Caco-2 (cell line): ENCODE data around the gene IGFL4. TPM values are rescaled to one million over a fixed set of nuclear protein-coding genes. Genes with fewer than 3 reads are reported as not detected.
A peak's percentile ranks its signal among the peaks of the same experiment; 100 is the strongest.

Experiments
- BruUV-seq: library from RNA; stranded (reverse); fragments of 400-500 nt; replicated peaks from 2 replicates; lab custom pipeline; 2021; lab: Mats Ljungman, UMichigan
- CTCF ChIA-PET: fragments of 300-600 bp; sonication (Branson Sonifier 250); formaldehyde crosslinking; loops from one replicate; lab custom pipeline; 2022; ENCODE audit warnings: antibody characterized with exemption; lab: Charles Lee
- POLR2A ChIA-PET: fragments of 300-600 bp; sonication (Branson Sonifier 250); formaldehyde crosslinking; loops from one replicate; lab custom pipeline; 2022; ENCODE audit warnings: antibody characterized with exemption; lab: Charles Lee
- DNase-seq, 2 experiments: peaks; one replicate each; pipeline versions ENCODE4 v3.0.0 to v3.0.0-alpha.2; 2020 to 2022
- H3K27me3 ChIP-seq: replicated peaks from 2 replicates; pipeline ENCODE4 v1.6.0; 2011; ENCODE audit warnings: low read length; ENCODE audit not compliant: control insufficient read depth, insufficient read depth
- H3K36me3 ChIP-seq: 2 replicates; pipeline ENCODE4 v1.5.1; 2011; ENCODE audit warnings: low read length; ENCODE audit not compliant: control insufficient read depth, insufficient read depth
- H3K4me1 ChIP-seq: fragments of 250-450 bp; sonication (Bioruptor Pico); 2 replicates; pipeline ENCODE4 v1.5.1; 2020; ENCODE audit warnings: mild to moderate bottlenecking
- H3K4me3 ChIP-seq: 2 replicates; pipeline ENCODE4 v1.5.1; 2011; ENCODE audit warnings: low read depth, mild to moderate bottlenecking, control low read depth, low read length
- H3K9me3 ChIP-seq: fragments of 250-450 bp; sonication (Bioruptor Pico); 2 replicates; pipeline ENCODE4 v1.5.1; 2020; ENCODE audit warnings: mild to moderate bottlenecking, moderate library complexity
- H3K27ac Mint-ChIP-seq: one replicate; pipeline ENCODE4 v1.8.0; 2022; ENCODE audit warnings: mixed read lengths; ENCODE audit not compliant: unreplicated experiment
- H3K27me3 Mint-ChIP-seq: one replicate; pipeline ENCODE4 v1.8.0; 2022; ENCODE audit warnings: mixed read lengths; ENCODE audit not compliant: insufficient read depth, unreplicated experiment
- H3K36me3 Mint-ChIP-seq: one replicate; pipeline ENCODE4 v1.8.0; 2022; ENCODE audit warnings: mild to moderate bottlenecking, mixed read lengths; ENCODE audit not compliant: insufficient read depth, unreplicated experiment
- H3K4me1 Mint-ChIP-seq: one replicate; pipeline ENCODE4 v1.8.0; 2022; ENCODE audit warnings: low read depth, mixed read lengths; ENCODE audit not compliant: unreplicated experiment
- H3K4me3 Mint-ChIP-seq: one replicate; pipeline ENCODE4 v1.8.0; 2022; ENCODE audit warnings: mild to moderate bottlenecking, moderate library complexity, mixed read lengths; ENCODE audit not compliant: unreplicated experiment
- H3K9me3 Mint-ChIP-seq: one replicate; pipeline ENCODE4 v1.8.0; 2022; ENCODE audit warnings: mixed read lengths; ENCODE audit not compliant: unreplicated experiment
- CTCF ChIP-seq, 2 experiments: fragments of 200-600 bp in 1 of 2; IDR thresholded peaks; 1 replicate in 1 of 2; 2 replicates in 1 of 2; pipeline versions ENCODE4 v1.5.1 to v1.8.0; 2011 to 2022; ENCODE audit warnings: antibody characterized with exemption in 1 of 2, control low read depth in 1 of 2, inconsistent platforms in 1 of 2, low read depth in 1 of 2, low read length in 1 of 2, mild to moderate bottlenecking in 1 of 2, moderate library complexity in 1 of 2; ENCODE audit not compliant: insufficient read depth in 1 of 2, severe bottlenecking in 1 of 2, unreplicated experiment in 1 of 2
- intact Hi-C: fragments of 100-400 bp; cut with micrococcal nuclease; formaldehyde crosslinking; loops from one replicate; pipeline ENCODE4 v1.10.0; 2022; ENCODE audit not compliant: unreplicated experiment
- total RNA-seq: library from RNA; stranded (reverse); gene quantifications from 2 replicates; pipeline ENCODE4 v1.2.3, GENCODE V29; 2022

Gene IGFL4
- total RNA-seq, 1 experiment from 2014 or later: 4.4 TPM

GRCh38 chr19:46018729-46019251, 22.0 kb downstream of the IGFL4 start:
- BruUV-seq: no TSS peak
- no peaks in the 10 kb centered on the region; the same call in 1 of the 2 replicates for H3K27me3 ChIP-seq
- CTCF ChIA-PET: interaction anchor here (0.6 to 1.2 kb wide), 3 partner anchors 10 to 117 kb away, joined by 3 to 5 read pairs (median 3); no protein-coding TSS in a partner anchor
- Mint-ChIP-seq H3K27me3 (peaks cover 8% of the 10 kb centered on the region), H3K4me1 (peaks cover 21% of the 10 kb centered on the region), H3K4me3 (no peak overlapping the region), H3K9me3 (no peaks in the 10 kb centered on the region), H3K36me3 (peaks cover 6% of the 10 kb centered on the region), H3K27ac (no peak overlapping the region)
- H3K4me3 ChIP-seq: no peak overlapping the region
- POLR2A ChIA-PET: no interaction called here
- no peak for TF ChIP-seq CTCF (IDR thresholded peaks at IDR 0.05; ENCODE audit: insufficient read depth in 1 of 2, low read depth in 1 of 2, low read length in 1 of 2, severe bottlenecking in 1 of 2, unreplicated experiment in 1 of 2)
- peaks cover 20% of the 10 kb centered on the region for H3K4me1 ChIP-seq
- H3K9me3 ChIP-seq: no peaks in the 10 kb centered on the region
- intact Hi-C loops: loop anchor here (5.0 to 10.0 kb wide), 3 partner anchors 91 to 204 kb away; partner anchors contain the start of gene RSPH6A
- no peak for DNase-seq
- H3K36me3 ChIP-seq: no peaks in the 10 kb centered on the region

- Mint-ChIP-seq H3K4me1 (peaks cover 21% of the 10 kb centered on the region), H3K9me3 (no peaks in the 10 kb centered on the region), H3K27ac (no peak overlapping the region), H3K4me3 (no peak overlapping the region), H3K36me3 (peaks cover 6% of the 10 kb centered on the region), H3K27me3 (peaks cover 8% of the 10 kb centered on the region)
- no peaks in the 10 kb centered on the region for H3K9me3 ChIP-seq
- no peak for DNase-seq
- BruUV-seq: no TSS peak
- H3K36me3 ChIP-seq: no peaks in the 10 kb centered on the region
- TF ChIP-seq CTCF (IDR thresholded peaks at IDR 0.05; ENCODE audit: insufficient read depth in 1 of 2, low read depth in 1 of 2, low read length in 1 of 2, severe bottlenecking in 1 of 2, unreplicated experiment in 1 of 2): no peak
- H3K27me3 ChIP-seq: no peaks in the 10 kb centered on the region; the same call in 1 of the 2 replicates
- no peak overlapping the region for H3K4me3 ChIP-seq
- ChIA-PET CTCF (interaction anchor here (0.6 to 0.9 kb wide), 2 partner anchors 11 to 116 kb away, joined by 3 read pairs; no protein-coding TSS in a partner anchor), POLR2A (no interaction called here)
- intact Hi-C loops: loop anchor here (5.0 to 10.0 kb wide), 3 partner anchors 91 to 203 kb away; partner anchors contain the start of gene RSPH6A
- H3K4me1 ChIP-seq: peaks cover 20% of the 10 kb centered on the region
Measured at GRCh38 chr19:46017874-46018675, 22.7 kb downstream of the IGFL4 start.

GRCh38 chr19:46017095-46017429, 23.7 kb downstream of the IGFL4 start:
- BruUV-seq: no TSS peak
- Mint-ChIP-seq H3K9me3 (no peaks in the 10 kb centered on the region), H3K36me3 (peaks cover 6% of the 10 kb centered on the region), H3K27ac (no peak overlapping the region), H3K27me3 (peaks cover 8% of the 10 kb centered on the region), H3K4me3 (peak overlapping the region; percentile 86), H3K4me1 (peaks cover 21% of the 10 kb centered on the region)
- peaks cover 20% of the 10 kb centered on the region for H3K4me1 ChIP-seq
- CTCF ChIA-PET: interaction anchor here (0.7 to 1.6 kb wide), 12 partner anchors 9 to 248 kb away, joined by 3 to 20 read pairs (median 5); partner anchors contain the start of genes CCDC61, FOXA3, IGFL2 and IGFL4
- POLR2A ChIA-PET: no interaction called here
- H3K9me3 ChIP-seq: no peaks in the 10 kb centered on the region
- no peaks in the 10 kb centered on the region; the same call in 1 of the 2 replicates for H3K27me3 ChIP-seq
- no peaks in the 10 kb centered on the region for H3K36me3 ChIP-seq
- no peak overlapping the region for H3K4me3 ChIP-seq
- intact Hi-C loops: loop anchor here (5.0 to 10.0 kb wide), 3 partner anchors 90 to 202 kb away; partner anchors contain the start of gene RSPH6A
- DNase-seq: no peak
- no peak for TF ChIP-seq CTCF (IDR thresholded peaks at IDR 0.05; ENCODE audit: insufficient read depth in 1 of 2, low read depth in 1 of 2, low read length in 1 of 2, severe bottlenecking in 1 of 2, unreplicated experiment in 1 of 2)
